HPDE6-E6E7 (cell line): ENCODE results near the gene ZNF227.
"Not testable (repeated sequence)": the region's sequence is repeated elsewhere in the genome, so short reads cannot be mapped to it uniquely, and the experiment has no call there.

Experiments used
- DNase-seq: peaks from one replicate; pipeline ENCODE4 v3.0.0; 2011; ENCODE audit warnings: missing footprints; ENCODE audit errors: extremely low spot score

The ZNF227 gene

GRCh38 chr19:44236384-44236783, 24.1 kb downstream of the ZNF227 start:
- no peak for DNase-seq

- not testable (repeated sequence) for DNase-seq
These were observed 40.0 kb downstream of the ZNF227 start for GRCh38 chr19:44252332-44252731.

- DNase-seq, result not testable (repeated sequence)
These were observed 41.1 kb downstream of the ZNF227 start for GRCh38 chr19:44253392-44253791.

- DNase-seq, result no peak
These were observed 42.2 kb downstream of the ZNF227 start for GRCh38 chr19:44254496-44254895.

- no peak for DNase-seq
These were observed 43.5 kb downstream of the ZNF227 start for GRCh38 chr19:44255705-44256411.

- DNase-seq, result no peak
These were observed 45.8 kb downstream of the ZNF227 start for GRCh38 chr19:44258136-44258535.

GRCh38 chr19:44258835-44259413, 46.6 kb downstream of the ZNF227 start:
- no peak for DNase-seq

- DNase-seq, result peak; percentile 10
These were observed 48.0 kb downstream of the ZNF227 start for GRCh38 chr19:44260343-44260681.

- no peak for DNase-seq
These were observed 48.5 kb downstream of the ZNF227 start for GRCh38 chr19:44260695-44261446.

GRCh38 chr19:44277331-44277730, 65.0 kb downstream of the ZNF227 start:
- DNase-seq, result no peak

- peak; percentile 25 for DNase-seq
These were observed 65.9 kb downstream of the ZNF227 start for GRCh38 chr19:44278181-44278690.

GRCh38 chr19:44280916-44281315, 68.6 kb downstream of the ZNF227 start:
- DNase-seq, result no peak

- peak; percentile 61 for DNase-seq
These were observed 70.5 kb downstream of the ZNF227 start for GRCh38 chr19:44282846-44283245.

- DNase-seq, result no peak
These were observed 72.6 kb downstream of the ZNF227 start for GRCh38 chr19:44284968-44285367.
